VCaP (cell line): ENCODE results near the gene FETUB.

Experiments
- H3K27ac ChIP-seq: fragments of 450-650 bp; 2 replicates; pipeline ENCODE4 v1.5.1; 2017
- TF ChIP-seq, protein P1 (sequence below): fragments of 450-650 bp; conservative IDR thresholded peaks from 2 replicates; pipeline ENCODE4 v1.5.1; 2017; ENCODE audit warnings: mild to moderate bottlenecking, moderate library complexity

Gene FETUB

DNA sequence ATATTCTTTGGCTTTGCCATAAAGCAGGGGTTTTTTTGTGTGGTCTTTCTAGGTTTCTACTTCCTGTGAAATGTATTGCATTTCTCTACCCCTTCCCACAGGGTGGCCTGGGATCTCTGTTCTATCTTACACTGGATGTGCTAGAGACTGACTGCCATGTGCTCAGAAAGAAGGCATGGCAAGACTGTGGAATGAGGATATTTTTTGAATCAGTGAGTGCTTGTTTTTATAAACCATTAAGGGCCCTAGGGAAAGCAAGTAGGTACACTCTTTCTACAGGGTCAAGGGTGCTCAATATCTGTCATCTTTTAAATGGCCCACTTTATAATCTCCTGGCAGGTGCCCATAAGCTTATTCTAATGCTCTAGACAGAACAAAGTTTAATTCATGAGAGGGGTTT, 730 bp downstream of the FETUB start:
- TF ChIP-seq, protein P1, sequence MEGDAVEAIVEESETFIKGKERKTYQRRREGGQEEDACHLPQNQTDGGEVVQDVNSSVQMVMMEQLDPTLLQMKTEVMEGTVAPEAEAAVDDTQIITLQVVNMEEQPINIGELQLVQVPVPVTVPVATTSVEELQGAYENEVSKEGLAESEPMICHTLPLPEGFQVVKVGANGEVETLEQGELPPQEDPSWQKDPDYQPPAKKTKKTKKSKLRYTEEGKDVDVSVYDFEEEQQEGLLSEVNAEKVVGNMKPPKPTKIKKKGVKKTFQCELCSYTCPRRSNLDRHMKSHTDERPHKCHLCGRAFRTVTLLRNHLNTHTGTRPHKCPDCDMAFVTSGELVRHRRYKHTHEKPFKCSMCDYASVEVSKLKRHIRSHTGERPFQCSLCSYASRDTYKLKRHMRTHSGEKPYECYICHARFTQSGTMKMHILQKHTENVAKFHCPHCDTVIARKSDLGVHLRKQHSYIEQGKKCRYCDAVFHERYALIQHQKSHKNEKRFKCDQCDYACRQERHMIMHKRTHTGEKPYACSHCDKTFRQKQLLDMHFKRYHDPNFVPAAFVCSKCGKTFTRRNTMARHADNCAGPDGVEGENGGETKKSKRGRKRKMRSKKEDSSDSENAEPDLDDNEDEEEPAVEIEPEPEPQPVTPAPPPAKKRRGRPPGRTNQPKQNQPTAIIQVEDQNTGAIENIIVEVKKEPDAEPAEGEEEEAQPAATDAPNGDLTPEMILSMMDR: no peak
- no peak overlapping the region for H3K27ac ChIP-seq

DNA sequence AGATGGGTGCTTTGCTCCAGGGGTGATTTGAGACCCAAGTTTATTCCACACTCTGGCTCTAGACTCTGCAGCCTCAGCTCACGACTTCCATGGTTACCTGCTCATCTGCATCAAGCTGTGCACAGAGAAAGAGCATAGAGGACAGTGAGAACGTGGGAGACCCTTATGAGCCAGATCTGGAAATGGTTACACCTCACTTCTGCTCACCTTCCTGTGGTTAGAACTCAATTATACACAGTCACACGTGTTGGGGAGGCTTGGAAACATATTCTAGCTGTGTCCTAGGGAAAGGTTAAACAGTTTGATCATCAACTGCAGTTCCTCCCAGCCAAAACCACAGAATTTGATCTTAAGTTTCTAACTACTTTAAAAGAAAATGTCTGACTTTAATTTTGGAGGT, 1.8 kb downstream of the FETUB start:
- H3K27ac ChIP-seq: no peak overlapping the region
- TF ChIP-seq, protein P1: no peak

DNA sequence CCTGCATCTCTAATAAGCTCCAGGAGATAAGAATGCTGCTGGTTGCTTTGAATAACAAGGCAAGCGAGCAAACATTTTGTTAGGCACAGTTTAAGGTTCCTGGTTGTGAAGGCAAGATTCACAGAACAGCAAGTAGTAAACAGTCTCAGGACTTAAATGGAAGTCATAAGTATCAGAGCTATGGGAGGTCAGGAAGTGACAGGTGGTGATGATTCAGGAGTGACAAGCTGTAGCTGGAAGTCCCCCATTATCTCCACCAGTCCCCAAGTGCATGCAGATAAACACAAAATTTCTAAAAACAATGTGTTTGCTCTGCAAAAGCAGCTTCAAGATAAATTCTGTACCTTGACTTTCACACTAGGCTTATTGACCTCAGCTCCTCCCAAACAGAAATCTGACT, 3.3 kb downstream of the FETUB start:
- TF ChIP-seq, protein P1: no peak
- no peak overlapping the region for H3K27ac ChIP-seq

DNA sequence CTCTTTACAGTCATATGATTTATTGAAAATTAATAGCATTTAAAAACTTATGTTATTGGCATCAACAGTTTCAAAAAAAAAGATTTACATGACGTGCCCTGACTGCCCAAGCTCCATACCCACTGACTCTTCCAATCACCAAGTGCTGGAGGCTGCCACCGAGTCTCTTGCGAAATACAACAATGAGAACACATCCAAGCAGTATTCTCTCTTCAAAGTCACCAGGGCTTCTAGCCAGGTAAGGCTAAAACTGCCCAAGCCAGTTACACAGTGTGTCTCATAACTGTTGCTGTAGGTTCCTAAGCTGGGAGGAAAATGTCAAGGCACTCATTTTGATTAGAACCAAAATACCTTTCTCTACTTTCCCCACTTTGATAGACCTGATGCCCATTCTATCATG, 4.5 kb downstream of the FETUB start:
- peak overlapping the region; percentile 31; the same call in 1 of the 2 replicates for H3K27ac ChIP-seq
- TF ChIP-seq, protein P1: no peak

DNA sequence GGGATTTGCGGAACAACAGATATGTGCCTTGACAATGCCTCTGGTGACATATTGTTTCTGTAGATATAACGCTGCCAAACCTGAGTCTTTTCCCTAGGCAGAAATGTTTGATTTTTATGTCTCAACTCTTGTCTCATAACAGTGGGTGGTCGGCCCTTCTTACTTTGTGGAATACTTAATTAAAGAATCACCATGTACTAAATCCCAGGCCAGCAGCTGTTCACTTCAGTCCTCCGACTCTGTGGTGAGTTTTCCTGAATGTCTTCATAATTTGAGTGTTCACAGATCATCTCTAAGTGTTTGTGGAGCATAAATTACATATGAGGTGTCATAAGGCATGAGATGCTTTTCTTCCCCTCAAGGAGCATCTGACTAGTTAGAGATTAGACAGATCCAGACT, 5.9 kb downstream of the FETUB start:
- TF ChIP-seq, protein P1: no peak
- no peak overlapping the region for H3K27ac ChIP-seq

DNA sequence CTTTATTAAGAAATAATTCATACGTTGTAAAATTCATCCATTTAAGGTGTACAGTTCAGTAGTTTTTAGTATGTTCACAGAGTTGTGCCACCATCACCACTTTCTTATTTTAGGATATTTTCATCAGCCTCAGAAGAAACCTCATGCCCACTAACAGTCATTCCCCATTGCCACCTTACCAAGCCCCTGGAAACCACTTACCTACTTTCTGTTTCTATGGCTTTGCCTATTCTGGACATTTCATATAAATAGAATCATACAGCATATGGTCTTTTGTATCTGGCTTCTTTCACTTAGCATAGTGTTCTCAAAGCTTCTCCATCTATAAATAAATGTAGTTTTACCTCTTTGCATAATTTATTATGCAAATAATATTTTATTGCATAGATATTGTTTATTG, 6.6 kb downstream of the FETUB start:
- TF ChIP-seq, protein P1: no peak
- H3K27ac ChIP-seq: no peak overlapping the region

DNA sequence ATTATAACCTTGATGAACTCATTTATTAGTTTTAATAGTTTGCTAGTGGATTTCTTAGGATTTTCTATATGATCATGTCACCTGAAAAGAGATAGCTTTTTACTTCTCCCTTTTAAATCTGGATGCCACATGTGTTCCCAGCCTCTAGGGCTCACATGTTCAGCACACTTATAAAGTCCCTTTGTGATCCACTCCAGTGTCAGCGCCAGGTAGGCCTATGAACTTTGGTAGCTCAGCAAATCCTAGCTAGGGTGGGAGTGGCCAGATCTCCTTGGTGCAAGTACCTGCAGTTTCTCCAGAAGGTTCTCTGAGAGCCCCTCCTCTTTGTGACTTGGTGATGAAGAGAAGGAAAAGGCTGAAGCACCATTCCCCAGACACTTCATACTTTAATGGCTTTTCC, 8.7 kb downstream of the FETUB start:
- TF ChIP-seq, protein P1: no peak
- no peak overlapping the region for H3K27ac ChIP-seq
